ENCODE results near the gene FAM222B. TPM values are rescaled to one million over a fixed set of nuclear protein-coding genes. Genes with fewer than 3 reads are reported as not detected.

FAM222B gene
- total RNA-seq, 1 experiment from 2014 or later, result 37.7 TPM

DNA sequence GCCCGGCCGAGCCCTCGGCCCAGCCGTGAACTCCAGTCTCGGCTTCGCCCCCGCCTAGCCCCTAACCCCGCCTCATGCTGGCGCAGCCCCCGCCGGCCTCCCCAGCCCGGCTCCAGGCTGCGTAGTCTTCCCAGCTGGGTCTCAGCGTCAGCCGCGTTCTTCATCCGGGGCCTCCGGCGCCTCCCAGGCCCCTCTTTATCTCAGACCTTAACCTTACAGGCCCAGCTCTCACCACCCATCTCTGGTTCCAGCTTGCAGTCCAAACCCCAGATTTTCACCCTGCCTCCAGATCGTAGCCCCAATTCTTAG is 130.9 kb downstream of the FAM222B start, which contains the start of gene PROCA1:
Gene PROCA1, minus strand, starts transcription at position 166 of the 309 bp plus-strand sequence. CDS start 228 bp downstream, outside the sequence.
- intact Hi-C loops (cut with micrococcal nuclease; ENCODE audit: unreplicated experiment), result no loop called here
- no peak for DNase-seq

GRCh38 chr17:28710861-28711722 is 131.5 kb downstream of the FAM222B start:
- Mint-ChIP-seq H3K27me3 (ENCODE audit: unreplicated experiment) (no peaks in the 10 kb centered on the region), H3K4me3 (ENCODE audit: low read depth, unreplicated experiment) (peak overlapping the region; percentile 83), H3K27ac (ENCODE audit: unreplicated experiment) (peak overlapping the region; percentile 93), H3K9me3 (ENCODE audit: low read depth, unreplicated experiment) (no peaks in the 10 kb centered on the region), H3K4me1 (ENCODE audit: low read depth, unreplicated experiment) (no peaks in the 10 kb centered on the region), H3K36me3 (ENCODE audit: insufficient read depth, unreplicated experiment) (peaks cover 45% of the 10 kb centered on the region)
- no peak for TF ChIP-seq CTCF (IDR thresholded peaks at IDR 0.05; ENCODE audit: unreplicated experiment)
- BruUV-seq (replicated peaks), result no TSS peak
- intact Hi-C loops (cut with micrococcal nuclease; ENCODE audit: unreplicated experiment), result no loop called here
- CTCF ChIA-PET, result interaction anchor here (0.6 to 2.6 kb wide), 3 partner anchors 8 to 628 kb away, joined by 4 to 12 read pairs (median 5); partner anchors contain the start of gene RPL23A
- peak; percentile 93 for DNase-seq

More for the DNA sequence above, 130.9 kb downstream of the FAM222B start, which contains the start of gene PROCA1:
- CTCF ChIA-PET, result interaction anchor here (0.6 kb wide), 1 partner anchor 629 kb away, joined by 4 read pairs; no protein-coding TSS in a partner anchor
- TF ChIP-seq CTCF (IDR thresholded peaks at IDR 0.05; ENCODE audit: unreplicated experiment), result no peak
- BruUV-seq (replicated peaks), result no TSS peak
- H3K4me1 Mint-ChIP-seq (ENCODE audit: low read depth, unreplicated experiment), result no peaks in the 10 kb centered on the region
- peak within 1 kb of the TSS; percentile 93 for H3K27ac Mint-ChIP-seq (ENCODE audit: unreplicated experiment)
- H3K9me3 Mint-ChIP-seq (ENCODE audit: low read depth, unreplicated experiment), result no peaks in the 10 kb centered on the region
- H3K36me3 Mint-ChIP-seq (ENCODE audit: insufficient read depth, unreplicated experiment), result peaks cover 43% of the 10 kb centered on the region
- H3K27me3 Mint-ChIP-seq (ENCODE audit: unreplicated experiment), result no peaks in the 10 kb centered on the region
- H3K4me3 Mint-ChIP-seq (ENCODE audit: low read depth, unreplicated experiment), result peak within 1 kb of the TSS; percentile 83

GRCh38 chr17:28707339-28707720 is 135.3 kb downstream of the FAM222B start:
- Mint-ChIP-seq H3K4me3 (ENCODE audit: low read depth, unreplicated experiment) (no peak overlapping the region), H3K9me3 (ENCODE audit: low read depth, unreplicated experiment) (no peaks in the 10 kb centered on the region), H3K27ac (ENCODE audit: unreplicated experiment) (no peak overlapping the region), H3K4me1 (ENCODE audit: low read depth, unreplicated experiment) (no peaks in the 10 kb centered on the region), H3K36me3 (ENCODE audit: insufficient read depth, unreplicated experiment) (peaks cover 57% of the 10 kb centered on the region), H3K27me3 (ENCODE audit: unreplicated experiment) (no peaks in the 10 kb centered on the region)
- CTCF ChIA-PET, result no interaction called here
- intact Hi-C loops (cut with micrococcal nuclease; ENCODE audit: unreplicated experiment), result no loop called here
- BruUV-seq (replicated peaks), result no TSS peak
- no peak for DNase-seq
- TF ChIP-seq CTCF (IDR thresholded peaks at IDR 0.05; ENCODE audit: unreplicated experiment), result no peak

- BruUV-seq (replicated peaks), result no TSS peak
- H3K4me3 Mint-ChIP-seq (ENCODE audit: low read depth, unreplicated experiment), result no peak overlapping the region
Observed at GRCh38 chr17:28706471-28707338, 135.9 kb downstream of the FAM222B start.

More at GRCh38 chr17:28706471-28707338, 135.9 kb downstream of the FAM222B start:
- Mint-ChIP-seq H3K4me1 (ENCODE audit: low read depth, unreplicated experiment) (no peaks in the 10 kb centered on the region), H3K27ac (ENCODE audit: unreplicated experiment) (no peak overlapping the region), H3K27me3 (ENCODE audit: unreplicated experiment) (no peaks in the 10 kb centered on the region), H3K36me3 (ENCODE audit: insufficient read depth, unreplicated experiment) (peaks cover 60% of the 10 kb centered on the region), H3K9me3 (ENCODE audit: low read depth, unreplicated experiment) (no peaks in the 10 kb centered on the region)
- no peak for DNase-seq
- CTCF ChIA-PET, result no interaction called here
- no peak for TF ChIP-seq CTCF (IDR thresholded peaks at IDR 0.05; ENCODE audit: unreplicated experiment)
- intact Hi-C loops (cut with micrococcal nuclease; ENCODE audit: unreplicated experiment), result no loop called here

Small RNA genes within 50 kb of the gene (microRNA-seq; reads per million reads assigned to microRNA genes)
- gene MIR451B, result not detected

Other genes starting within 250 kb of the FAM222B start
- 69.3 and 82.1 TPM in 2 replicates for gene SPAG5, start 243.8 kb downstream of the FAM222B start, total RNA-seq (2022)
- gene RSKR, start 228.6 kb downstream of the FAM222B start, total RNA-seq (2022), result 35.1 and 42.1 TPM in 2 replicates
- gene BLTP2, start 197.6 kb downstream of the FAM222B start, total RNA-seq (2022), result 158 and 160 TPM in 2 replicates
- 58.0 and 75.1 TPM in 2 replicates for gene SDF2, start 180.9 kb downstream of the FAM222B start, total RNA-seq (2022)
- gene SUPT6H, start 180.6 kb downstream of the FAM222B start, total RNA-seq (2022), result 107 and 110 TPM in 2 replicates
- gene PROCA1, start 130.9 kb downstream of the FAM222B start, total RNA-seq (2022), result 4.2 and 4.3 TPM in 2 replicates
- 34.5 and 35.3 TPM in 2 replicates for gene RAB34, start 124.9 kb downstream of the FAM222B start, total RNA-seq (2022)
- 1,148 and 1,217 TPM in 2 replicates for gene RPL23A, start 122.8 kb downstream of the FAM222B start, total RNA-seq (2022)
- 44.9 and 49.3 TPM in 2 replicates for gene TLCD1, start 116.6 kb downstream of the FAM222B start, total RNA-seq (2022)
- 10.8 and 11.4 TPM in 2 replicates for gene NEK8, start 114.0 kb downstream of the FAM222B start, total RNA-seq (2022)
- 201 and 202 TPM in 2 replicates for gene TRAF4, start 98.8 kb downstream of the FAM222B start, total RNA-seq (2022)
- 47.2 and 48.4 TPM in 2 replicates for gene ERAL1, start 12.2 kb upstream of the FAM222B start, total RNA-seq (2022)
- gene FLOT2, start 54.9 kb upstream of the FAM222B start, total RNA-seq (2022), result 152 and 155 TPM in 2 replicates
- 19.2 and 23.2 TPM in 2 replicates for gene DHRS13, start 60.3 kb upstream of the FAM222B start, total RNA-seq (2022)
- 54.0 and 57.6 TPM in 2 replicates for gene PHF12, start 108.7 kb upstream of the FAM222B start, total RNA-seq (2022)
- not detected in 2 replicates for gene SEZ6, start 163.2 kb upstream of the FAM222B start, total RNA-seq (2022)
- 3.3 and 3.7 TPM in 2 replicates for gene PIPOX, start 200.4 kb upstream of the FAM222B start, total RNA-seq (2022)

All from Calu3 (cell line).